Measurements from ENCODE around the gene GLYR1.

- no peak for TF ChIP-seq CTCF (conservative IDR thresholded peaks at IDR 0.05; ENCODE audit: low read depth, low read length)
- no peak for TF ChIP-seq EZH2 (IDR thresholded peaks at IDR 0.05; ENCODE audit: low read length, unreplicated experiment)
Measured at GRCh38 chr16:4894276-4895150, 47.4 kb upstream of the GLYR1 start.

Data from PC-3 (cell line).